SK-N-MC (cell line): ENCODE results near the gene HADHA.

Source experiments
- EZH2 ChIP-seq: fragments of 200-600 bp; sonication (generic); IDR thresholded peaks from one replicate; pipeline ENCODE4 v1.6.1; 2017; ENCODE audit warnings: antibody characterized with exemption
- POLR2AphosphoS5 ChIP-seq: IDR thresholded peaks from 2 replicates; pipeline ENCODE4 v1.6.1; 2012; ENCODE audit warnings: mild to moderate bottlenecking, low read depth, low read length, borderline replicate concordance

DNA sequence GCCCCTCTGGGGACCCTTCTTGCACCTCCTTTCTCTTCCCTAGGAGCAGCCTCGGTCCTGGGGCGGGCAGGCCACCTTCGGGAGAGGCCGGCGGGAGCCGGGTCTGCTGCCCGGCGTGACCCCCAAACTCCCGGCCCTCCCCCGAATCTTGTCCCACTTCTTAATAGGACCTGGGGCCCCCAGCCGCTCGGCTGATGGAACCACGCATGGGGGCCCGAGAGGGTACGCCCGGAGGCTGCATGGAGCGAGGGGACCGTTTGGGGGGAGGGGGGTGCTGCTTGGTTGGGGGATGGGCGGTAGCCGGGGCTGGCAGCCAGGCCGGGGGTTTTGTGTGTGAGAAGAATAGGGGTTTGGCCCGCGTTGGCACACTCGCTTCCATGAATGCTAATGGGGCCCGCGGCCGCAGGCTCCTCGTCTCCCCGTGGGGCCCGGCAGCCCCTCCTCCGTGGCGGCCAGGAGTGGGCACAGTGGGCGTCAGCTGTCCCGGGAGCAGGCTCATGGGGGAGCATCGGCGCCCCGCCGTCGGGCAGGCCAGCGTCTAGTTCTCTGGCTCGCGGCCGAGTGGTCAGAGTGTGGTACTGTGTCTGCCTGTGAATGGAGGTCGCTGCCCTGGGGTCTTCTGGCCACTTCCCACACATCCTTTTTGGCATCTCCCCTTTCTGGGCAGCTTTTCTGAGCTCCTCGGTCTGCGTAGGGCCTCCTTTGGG, 70.5 kb downstream of the HADHA start:
- TF ChIP-seq EZH2 (no peak), POLR2AphosphoS5 (no peak)
